Endothelial cell of umbilical vein (primary cell): Measurements from ENCODE around the gene DUSP14. TPM values are rescaled to one million over a fixed set of nuclear protein-coding genes. Genes with fewer than 3 reads are reported as not detected.

ENCODE experiments used
- BruUV-seq: library from RNA; stranded (reverse); fragments of 400-500 nt; replicated peaks from 2 replicates; lab custom pipeline; 2021; lab: Mats Ljungman, UMichigan
- CTCF ChIA-PET: fragments of 300-600, 350-600 bp; sonication (Branson Sonifier 250); formaldehyde crosslinking; loops from one replicate; lab custom pipeline; 2021; ENCODE audit warnings: antibody characterized with exemption, inconsistent platforms; lab: Charles Lee
- POLR2A ChIA-PET: fragments of 300-600, 350-600 bp; sonication (Branson Sonifier 250); formaldehyde crosslinking; loops from one replicate; lab custom pipeline; 2021; ENCODE audit warnings: antibody characterized with exemption, inconsistent platforms; lab: Charles Lee
- DNase-seq: peaks from one replicate; pipeline ENCODE4 v3.0.0-alpha.2; 2011; ENCODE audit warnings: low read depth, low spot score
- FAIRE-seq: peaks from 2 replicates; lab custom pipeline; 2011; peaks lifted over from hg19 to GRCh38; lab: Jason Lieb, UNC
- H2AFZ ChIP-seq: 2 replicates; pipeline ENCODE4 v1.6.0; 2012; ENCODE audit warnings: low read depth, low read length, control low read depth, inconsistent platforms
- H3K27ac ChIP-seq: 2 replicates; pipeline ENCODE4 v1.5.1; 2011; ENCODE audit warnings: low read depth, mild to moderate bottlenecking, control low read depth, low read length, moderate library complexity; ENCODE audit not compliant: insufficient read depth
- H3K27me3 ChIP-seq, 2 experiments: 2 replicates each; pipeline versions ENCODE4 v1.6.0 to v1.6.1; 2011; ENCODE audit warnings: low read length in 2 of 2, mixed read lengths in 1 of 2; ENCODE audit not compliant: control insufficient read depth in 2 of 2, insufficient read depth in 2 of 2
- H3K36me3 ChIP-seq, 2 experiments: 2 replicates in 1 of 2; 3 replicates in 1 of 2; pipeline ENCODE4 v1.5.1; 2011; ENCODE audit warnings: low read length in 2 of 2, mild to moderate bottlenecking in 1 of 2, moderate library complexity in 1 of 2; ENCODE audit not compliant: control insufficient read depth in 2 of 2, insufficient read depth in 2 of 2; ENCODE audit errors: extremely low read depth in 1 of 2
- H3K4me1 ChIP-seq: 3 replicates; pipeline ENCODE4 v1.5.1; 2011; ENCODE audit warnings: mild to moderate bottlenecking, low read length; ENCODE audit not compliant: control insufficient read depth, insufficient read depth; ENCODE audit errors: extremely low read depth
- H3K4me2 ChIP-seq: 2 replicates; pipeline ENCODE4 v1.6.1; 2011; ENCODE audit warnings: low read length, control low read depth, mixed read lengths; ENCODE audit not compliant: insufficient read depth
- H3K4me3 ChIP-seq, 3 experiments: fragments of 200-600 bp in 1 of 3; sonication (generic), shearing (Covaris generic) in 1 of 3; replicated peaks in 1 of 3; 2 replicates each; pipeline ENCODE4 v1.5.1; 2011 to 2016; ENCODE audit warnings: control low read depth in 3 of 3, low read length in 3 of 3, mild to moderate bottlenecking in 2 of 3, inconsistent platforms in 1 of 3, low read depth in 1 of 3, moderate library complexity in 1 of 3; ENCODE audit not compliant: insufficient read depth in 1 of 3
- H3K79me2 ChIP-seq: 2 replicates; pipeline ENCODE4 v1.6.0; 2012; ENCODE audit warnings: low read length, inconsistent platforms; ENCODE audit not compliant: control insufficient read depth, insufficient read depth
- H3K9ac ChIP-seq: replicated peaks from 2 replicates; pipeline ENCODE3; 2011; ENCODE audit warnings: low read length, control low read depth; ENCODE audit not compliant: insufficient read depth; ENCODE audit errors: extremely low read depth
- H3K9me1 ChIP-seq: replicated peaks from 3 replicates; pipeline ENCODE4 v1.6.0; 2011; ENCODE audit warnings: mild to moderate bottlenecking, low read length; ENCODE audit not compliant: control insufficient read depth, insufficient read depth; ENCODE audit errors: extremely low read depth
- H3K9me3 ChIP-seq: replicated peaks from 2 replicates; pipeline ENCODE4 v1.5.1; 2012; ENCODE audit warnings: low read length, inconsistent platforms; ENCODE audit not compliant: control insufficient read depth, insufficient read depth
- H4K20me1 ChIP-seq: replicated peaks from 2 replicates; pipeline ENCODE3; 2011; ENCODE audit warnings: mild to moderate bottlenecking, low read length; ENCODE audit not compliant: control insufficient read depth, insufficient read depth; ENCODE audit errors: extremely low read depth
- EZH2 ChIP-seq: IDR thresholded peaks from 2 replicates; pipeline ENCODE4 v1.6.1; 2012; ENCODE audit warnings: borderline replicate concordance, low read depth, mild to moderate bottlenecking, moderate library complexity, low read length, inconsistent platforms; ENCODE audit not compliant: severe bottlenecking
- FOS ChIP-seq: IDR thresholded peaks from 2 replicates; pipeline ENCODE4 v1.6.1; 2011; ENCODE audit warnings: mild to moderate bottlenecking, low read length, moderate library complexity, borderline replicate concordance; ENCODE audit not compliant: insufficient read depth
- GATA2 ChIP-seq: IDR thresholded peaks from 2 replicates; pipeline ENCODE4 v1.7.0; 2011; ENCODE audit warnings: low read depth, mild to moderate bottlenecking, moderate library complexity, mixed read lengths, low read length; ENCODE audit not compliant: insufficient read length, insufficient read depth
- JUN ChIP-seq: IDR thresholded peaks from 2 replicates; pipeline ENCODE4 v1.6.1; 2011; ENCODE audit warnings: borderline replicate concordance, low read depth; ENCODE audit not compliant: insufficient read length, insufficient read depth
- MAX ChIP-seq: IDR thresholded peaks from 2 replicates; pipeline ENCODE4 v1.6.1; 2011; ENCODE audit not compliant: insufficient read depth, insufficient read length
- MYC ChIP-seq: IDR thresholded peaks from one replicate; pipeline ENCODE4 v1.6.1; 2011; ENCODE audit warnings: mild to moderate bottlenecking, low read depth, low read length
- POLR2A ChIP-seq: IDR thresholded peaks from 2 replicates; pipeline ENCODE4 v1.6.1; 2012; ENCODE audit warnings: low read depth, mild to moderate bottlenecking, control low read depth, low read length
- POLR2AphosphoS5 ChIP-seq: IDR thresholded peaks from 2 replicates; pipeline ENCODE4 v1.6.1; 2012; ENCODE audit warnings: low read depth, mild to moderate bottlenecking, control low read depth, low read length, moderate library complexity; ENCODE audit not compliant: insufficient read depth
- dilution Hi-C: fragments of 300-500 bp; cut with MboI; formaldehyde crosslinking; loops from one replicate; pipeline ENCODE4 v1.15.0; 2019; ENCODE audit warnings: low sequenced_read_pairs; ENCODE audit not compliant: extremely low pct_ligation_motif_present
- intact Hi-C: fragments of 100-400 bp; cut with micrococcal nuclease; formaldehyde crosslinking; loops from one replicate; pipeline ENCODE4 v1.10.0; 2022
- polyA plus RNA-seq, 4 experiments: library from polyadenylated mRNA; depleted of rRNA in 3 of 4; stranded (reverse) in 3 of 4; unstranded in 1 of 4; fragments of >200 nt; gene quantifications; 2 replicates each; pipeline versions ENCODE4 v1.2.1 to v1.2.3, GENCODE V29; 2011 to 2012; ENCODE audit warnings: missing spikeins in 1 of 4
- total RNA-seq: library from RNA; stranded (reverse); gene quantifications from 2 replicates; pipeline ENCODE4 v1.2.3, GENCODE V29; 2021
- TF ChIP-seq, protein P1 (sequence below), 2 donors: IDR thresholded peaks; 1 replicate in 1 of 2; 2 replicates in 1 of 2; pipeline ENCODE4 v1.5.1; 2011; ENCODE audit warnings: low read length in 2 of 2, mild to moderate bottlenecking in 2 of 2, moderate library complexity in 2 of 2, control low read depth in 1 of 2, inconsistent platforms in 1 of 2, low read depth in 1 of 2; ENCODE audit not compliant: insufficient read depth in 1 of 2; ENCODE audit errors: extremely low read depth in 1 of 2

DUSP14 gene
- total and polyA plus RNA-seq, 2 donors (not counting 3 experiments of a cell fraction or from before 2014, with no cell fraction given) = 36.4 to 62.5 TPM

GRCh38 chr17:37538981-37539659 lies 49.4 kb downstream of the DUSP14 start:
- ChIA-PET POLR2A (no interaction called here), CTCF (interaction anchor here (3.8 kb wide), 1 partner anchor 11 kb away, joined by 16 read pairs; no protein-coding TSS in a partner anchor)
- BruUV-seq = no TSS peak
- no peak overlapping the region for H3K4me3 ChIP-seq
- H3K9me3 ChIP-seq = no peaks in the 10 kb centered on the region
- no peaks in the 10 kb centered on the region for H3K4me1 ChIP-seq
- no peaks in the 10 kb centered on the region for H3K79me2 ChIP-seq
- no peaks in the 10 kb centered on the region for H4K20me1 ChIP-seq
- H2AFZ ChIP-seq = no peak overlapping the region
- H3K27ac ChIP-seq = no peak overlapping the region
- peaks cover 25 to 49% of the 10 kb centered on the region in 2 experiments for H3K36me3 ChIP-seq
- FAIRE-seq = no peak
- no peak overlapping the region for H3K9ac ChIP-seq
- no peaks in the 10 kb centered on the region for H3K27me3 ChIP-seq
- dilution Hi-C loops (no loop called here), intact Hi-C loops (loop anchor here (10.0 kb wide), 1 partner anchor 1856 kb away; no protein-coding TSS in a partner anchor)
- TF ChIP-seq EZH2 (no peak), MYC (no peak), MAX (no peak), GATA2 (no peak), POLR2A (no peak), JUN (no peak), FOS (no peak), POLR2AphosphoS5 (no peak)
- TF ChIP-seq, protein P1, sequence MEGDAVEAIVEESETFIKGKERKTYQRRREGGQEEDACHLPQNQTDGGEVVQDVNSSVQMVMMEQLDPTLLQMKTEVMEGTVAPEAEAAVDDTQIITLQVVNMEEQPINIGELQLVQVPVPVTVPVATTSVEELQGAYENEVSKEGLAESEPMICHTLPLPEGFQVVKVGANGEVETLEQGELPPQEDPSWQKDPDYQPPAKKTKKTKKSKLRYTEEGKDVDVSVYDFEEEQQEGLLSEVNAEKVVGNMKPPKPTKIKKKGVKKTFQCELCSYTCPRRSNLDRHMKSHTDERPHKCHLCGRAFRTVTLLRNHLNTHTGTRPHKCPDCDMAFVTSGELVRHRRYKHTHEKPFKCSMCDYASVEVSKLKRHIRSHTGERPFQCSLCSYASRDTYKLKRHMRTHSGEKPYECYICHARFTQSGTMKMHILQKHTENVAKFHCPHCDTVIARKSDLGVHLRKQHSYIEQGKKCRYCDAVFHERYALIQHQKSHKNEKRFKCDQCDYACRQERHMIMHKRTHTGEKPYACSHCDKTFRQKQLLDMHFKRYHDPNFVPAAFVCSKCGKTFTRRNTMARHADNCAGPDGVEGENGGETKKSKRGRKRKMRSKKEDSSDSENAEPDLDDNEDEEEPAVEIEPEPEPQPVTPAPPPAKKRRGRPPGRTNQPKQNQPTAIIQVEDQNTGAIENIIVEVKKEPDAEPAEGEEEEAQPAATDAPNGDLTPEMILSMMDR (IDR thresholded peaks at IDR 0.05; ENCODE audit: extremely low read depth in 1 of 2, insufficient read depth in 1 of 2, low read depth in 1 of 2, low read length in 2 of 2) = no peak
- no peaks in the 10 kb centered on the region for H3K9me1 ChIP-seq
- H3K4me2 ChIP-seq = no peak overlapping the region
- DNase-seq = no peak
